ENCODE data around the gene EFS. TPM values are rescaled to one million over a fixed set of nuclear protein-coding genes. Genes with fewer than 3 reads are reported as not detected.

The EFS gene
- total and polyA plus RNA-seq, 2 experiments from 2014 or later = 9.7 to 21.9 TPM

- Histone ChIP-seq H3K36me3 (replicated peaks; ENCODE audit: insufficient read depth, low read depth) (no peaks in the 10 kb centered on the region), H4K20me1 (ENCODE audit: insufficient read depth, poor library complexity, severe bottlenecking) (no peaks in the 10 kb centered on the region), H3K27me3 (no peaks in the 10 kb centered on the region), H3K4me2 (no peak overlapping the region), H3K9me3 (ENCODE audit: low read depth) (no peaks in the 10 kb centered on the region), H3K79me2 (no peaks in the 10 kb centered on the region), H3K27ac (no peak overlapping the region), H2AFZ (no peak overlapping the region), H3K4me3 (no peak overlapping the region), H3K9me2 (replicated peaks; ENCODE audit: insufficient read depth) (no peaks in the 10 kb centered on the region), H3K4me1 (ENCODE audit: insufficient read depth) (no peaks in the 10 kb centered on the region)
- WGBS (ENCODE audit: low lambda C conversion rate, missing lambda C conversion rate) = 94% methylated on average over 14 of the region's 14 CpGs
- TF ChIP-seq EZH2phosphoT487 (IDR thresholded peaks at IDR 0.05; ENCODE audit: low read depth, severe bottlenecking, unreplicated experiment) (no peak), EZH2 (IDR thresholded peaks at IDR 0.05; ENCODE audit: borderline replicate concordance) (no peak)
- TF ChIP-seq, protein P1, sequence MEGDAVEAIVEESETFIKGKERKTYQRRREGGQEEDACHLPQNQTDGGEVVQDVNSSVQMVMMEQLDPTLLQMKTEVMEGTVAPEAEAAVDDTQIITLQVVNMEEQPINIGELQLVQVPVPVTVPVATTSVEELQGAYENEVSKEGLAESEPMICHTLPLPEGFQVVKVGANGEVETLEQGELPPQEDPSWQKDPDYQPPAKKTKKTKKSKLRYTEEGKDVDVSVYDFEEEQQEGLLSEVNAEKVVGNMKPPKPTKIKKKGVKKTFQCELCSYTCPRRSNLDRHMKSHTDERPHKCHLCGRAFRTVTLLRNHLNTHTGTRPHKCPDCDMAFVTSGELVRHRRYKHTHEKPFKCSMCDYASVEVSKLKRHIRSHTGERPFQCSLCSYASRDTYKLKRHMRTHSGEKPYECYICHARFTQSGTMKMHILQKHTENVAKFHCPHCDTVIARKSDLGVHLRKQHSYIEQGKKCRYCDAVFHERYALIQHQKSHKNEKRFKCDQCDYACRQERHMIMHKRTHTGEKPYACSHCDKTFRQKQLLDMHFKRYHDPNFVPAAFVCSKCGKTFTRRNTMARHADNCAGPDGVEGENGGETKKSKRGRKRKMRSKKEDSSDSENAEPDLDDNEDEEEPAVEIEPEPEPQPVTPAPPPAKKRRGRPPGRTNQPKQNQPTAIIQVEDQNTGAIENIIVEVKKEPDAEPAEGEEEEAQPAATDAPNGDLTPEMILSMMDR (IDR thresholded peaks at IDR 0.05; ENCODE audit: poor library complexity) = no peak
- no peak for DNase-seq (ENCODE audit: low spot score)
These were observed 46.9 kb upstream of the EFS start for GRCh38 chr14:23411563-23412525.

DNA sequence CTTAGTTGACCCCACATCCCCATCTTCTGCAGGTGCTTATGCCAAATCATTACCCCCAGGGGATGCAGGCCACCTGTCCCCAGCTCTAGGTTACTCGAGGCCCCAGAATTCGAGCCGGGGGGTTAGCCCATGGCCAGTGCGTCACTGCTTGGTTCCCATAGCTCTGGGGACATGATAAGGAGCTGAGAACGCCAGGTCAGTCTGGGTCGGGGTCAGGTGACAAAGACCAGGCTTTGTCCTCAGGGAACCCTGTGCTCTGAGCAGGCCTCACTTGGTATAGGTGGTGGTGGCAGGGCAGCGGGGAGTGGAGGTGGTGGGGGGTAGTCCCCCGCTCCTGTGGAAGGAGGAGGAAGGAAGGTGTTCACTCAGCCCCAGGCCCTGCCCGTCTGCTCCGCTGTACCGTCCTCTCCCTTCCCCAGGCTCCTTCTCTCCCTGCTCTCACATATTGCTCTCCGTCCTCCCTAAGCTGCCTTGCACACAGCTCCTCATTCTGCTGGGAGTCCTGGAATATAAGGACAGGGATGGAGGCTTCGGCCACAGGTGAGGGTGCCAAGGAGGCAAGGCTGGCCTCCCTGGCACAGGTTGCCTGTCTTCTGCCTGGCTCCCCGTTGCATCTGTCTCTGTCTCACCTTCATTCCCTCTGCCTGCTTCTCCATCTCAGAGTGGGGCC, 45.1 kb upstream of the EFS start:
- TF ChIP-seq EZH2 (IDR thresholded peaks at IDR 0.05; ENCODE audit: borderline replicate concordance) = no peak
- no peak for TF ChIP-seq EZH2phosphoT487 (IDR thresholded peaks at IDR 0.05; ENCODE audit: low read depth, severe bottlenecking, unreplicated experiment)
- TF ChIP-seq, protein P1 (IDR thresholded peaks at IDR 0.05; ENCODE audit: poor library complexity) = no peak
- WGBS (ENCODE audit: low lambda C conversion rate, missing lambda C conversion rate) = 68% methylated on average over 12 of the region's 14 CpGs
- no peak overlapping the region for H3K27ac ChIP-seq
- no peaks in the 10 kb centered on the region for H3K9me2 ChIP-seq (replicated peaks; ENCODE audit: insufficient read depth)
- H4K20me1 ChIP-seq (ENCODE audit: insufficient read depth, poor library complexity, severe bottlenecking) = no peaks in the 10 kb centered on the region
- DNase-seq (ENCODE audit: low spot score) = no peak
- H3K79me2 ChIP-seq = no peaks in the 10 kb centered on the region
- H3K4me1 ChIP-seq (ENCODE audit: insufficient read depth) = no peaks in the 10 kb centered on the region
- no peak overlapping the region for H2AFZ ChIP-seq
- H3K36me3 ChIP-seq (replicated peaks; ENCODE audit: insufficient read depth, low read depth) = no peaks in the 10 kb centered on the region
- H3K4me3 ChIP-seq = no peak overlapping the region
- no peak overlapping the region for H3K4me2 ChIP-seq
- H3K27me3 ChIP-seq = no peaks in the 10 kb centered on the region
- H3K9me3 ChIP-seq (ENCODE audit: low read depth) = no peaks in the 10 kb centered on the region

DNA sequence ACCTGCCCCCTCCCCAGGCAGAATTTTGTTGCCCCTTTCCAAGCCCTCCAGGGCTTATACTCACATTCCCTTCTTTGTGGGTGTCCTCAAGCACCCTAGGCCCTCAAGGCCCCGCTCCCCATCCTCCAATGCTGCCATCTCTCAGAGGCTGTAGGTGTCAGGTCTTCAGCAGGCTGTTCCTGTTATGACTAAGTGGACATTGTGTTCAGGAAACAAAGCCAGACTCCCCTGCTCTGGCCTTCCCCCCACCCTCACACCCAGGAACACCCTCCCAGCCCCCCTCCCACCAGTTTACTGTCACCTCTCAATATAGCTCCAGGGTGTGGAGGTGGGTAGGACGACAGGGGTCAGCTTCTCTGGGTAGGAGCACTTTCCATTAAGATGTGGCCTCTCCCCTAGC, 44.5 kb upstream of the EFS start:
- 71% methylated on average over 2 of the region's 2 CpGs for WGBS (ENCODE audit: low lambda C conversion rate, missing lambda C conversion rate)
- no peaks in the 10 kb centered on the region for H3K36me3 ChIP-seq (replicated peaks; ENCODE audit: insufficient read depth, low read depth)
- H3K27me3 ChIP-seq = no peaks in the 10 kb centered on the region
- H3K4me3 ChIP-seq = no peak overlapping the region
- no peak overlapping the region for H2AFZ ChIP-seq
- no peak overlapping the region for H3K27ac ChIP-seq
- no peaks in the 10 kb centered on the region for H3K9me3 ChIP-seq (ENCODE audit: low read depth)
- no peaks in the 10 kb centered on the region for H3K9me2 ChIP-seq (replicated peaks; ENCODE audit: insufficient read depth)
- no peak overlapping the region for H3K4me2 ChIP-seq
- H3K4me1 ChIP-seq (ENCODE audit: insufficient read depth) = no peaks in the 10 kb centered on the region
- DNase-seq (ENCODE audit: low spot score) = no peak
- H3K79me2 ChIP-seq = no peaks in the 10 kb centered on the region
- H4K20me1 ChIP-seq (ENCODE audit: insufficient read depth, poor library complexity, severe bottlenecking) = no peaks in the 10 kb centered on the region
- TF ChIP-seq EZH2phosphoT487 (IDR thresholded peaks at IDR 0.05; ENCODE audit: low read depth, severe bottlenecking, unreplicated experiment) = no peak
- TF ChIP-seq, protein P1 (IDR thresholded peaks at IDR 0.05; ENCODE audit: poor library complexity) = no peak
- no peak for TF ChIP-seq EZH2 (IDR thresholded peaks at IDR 0.05; ENCODE audit: borderline replicate concordance)
